RWPE2 (cell line): ENCODE results near the gene RALB.

Experiments
- ATAC-seq: fragments of 200-7000 bp; cut with Tn5 transposase; 3 replicates; pipeline ENCODE4 v1.9.1; 2021; ENCODE audit warnings: low read depth
- DNase-seq: peaks from one replicate; pipeline ENCODE4 v3.0.0-alpha.2; 2020; ENCODE audit warnings: low spot score
- H3K27ac ChIP-seq: fragments of 450-650 bp; 2 replicates; pipeline ENCODE4 v1.5.1; 2017; ENCODE audit warnings: mild to moderate bottlenecking; ENCODE audit not compliant: poor library complexity, severe bottlenecking
- H3K27me3 ChIP-seq: fragments of 250-450 bp; sonication (Bioruptor Pico); 2 replicates; pipeline ENCODE4 v1.5.1; 2021; ENCODE audit warnings: mild to moderate bottlenecking, moderate library complexity; ENCODE audit not compliant: insufficient read depth, poor library complexity, severe bottlenecking
- H3K36me3 ChIP-seq: fragments of 250-450 bp; sonication (Bioruptor Pico); 2 replicates; pipeline ENCODE4 v1.5.1; 2020; ENCODE audit warnings: low read depth, mild to moderate bottlenecking, moderate library complexity
- H3K4me1 ChIP-seq: fragments of 250-450 bp; sonication (Bioruptor Pico); 2 replicates; pipeline ENCODE4 v1.5.1; 2021; ENCODE audit warnings: mild to moderate bottlenecking, moderate library complexity; ENCODE audit not compliant: insufficient read depth, poor library complexity, severe bottlenecking
- H3K4me3 ChIP-seq: fragments of 250-450 bp; sonication (Bioruptor Pico); 2 replicates; pipeline ENCODE4 v1.5.1; 2021; ENCODE audit warnings: mild to moderate bottlenecking, moderate library complexity; ENCODE audit not compliant: severe bottlenecking
- H3K9me3 ChIP-seq: fragments of 250-450 bp; sonication (Bioruptor Pico); 2 replicates; pipeline ENCODE4 v1.5.1; 2021; ENCODE audit warnings: mild to moderate bottlenecking, moderate library complexity; ENCODE audit not compliant: severe bottlenecking
- CTCF ChIP-seq: fragments of 450-650 bp; IDR thresholded peaks from one replicate; pipeline ENCODE4 v1.5.1; 2017; ENCODE audit warnings: mild to moderate bottlenecking, moderate library complexity; ENCODE audit not compliant: poor library complexity, severe bottlenecking

Gene RALB

GRCh38 chr2:120330946-120331822, 78.5 kb downstream of the RALB start:
- Histone ChIP-seq H3K36me3 (no peaks in the 10 kb centered on the region), H3K27me3 (no peaks in the 10 kb centered on the region), H3K4me3 (no peak overlapping the region), H3K27ac (no peak overlapping the region), H3K4me1 (no peaks in the 10 kb centered on the region), H3K9me3 (no peaks in the 10 kb centered on the region)
- no peak for TF ChIP-seq CTCF
- DNase-seq (no peak), ATAC-seq (no peak)

GRCh38 chr2:120331903-120332302, 79.3 kb downstream of the RALB start:
- Histone ChIP-seq H3K36me3 (no peaks in the 10 kb centered on the region), H3K4me3 (no peak overlapping the region), H3K4me1 (no peaks in the 10 kb centered on the region), H3K27me3 (no peaks in the 10 kb centered on the region), H3K27ac (no peak overlapping the region), H3K9me3 (no peaks in the 10 kb centered on the region)
- no peak for DNase-seq
- no peak for ATAC-seq
- TF ChIP-seq CTCF, result no peak

GRCh38 chr2:120332384-120332783, 79.7 kb downstream of the RALB start:
- Histone ChIP-seq H3K4me1 (no peaks in the 10 kb centered on the region), H3K9me3 (no peaks in the 10 kb centered on the region), H3K27me3 (no peaks in the 10 kb centered on the region), H3K4me3 (no peak overlapping the region), H3K27ac (no peak overlapping the region), H3K36me3 (no peaks in the 10 kb centered on the region)
- no peak for ATAC-seq
- no peak for DNase-seq
- no peak for TF ChIP-seq CTCF

GRCh38 chr2:120334068-120334467, 81.4 kb downstream of the RALB start:
- no peak for ATAC-seq
- Histone ChIP-seq H3K9me3 (no peaks in the 10 kb centered on the region), H3K4me3 (no peak overlapping the region), H3K4me1 (no peaks in the 10 kb centered on the region), H3K27ac (no peak overlapping the region), H3K27me3 (no peaks in the 10 kb centered on the region), H3K36me3 (no peaks in the 10 kb centered on the region)
- no peak for TF ChIP-seq CTCF
- no peak for DNase-seq

- no peaks in the 10 kb centered on the region for H3K27me3 ChIP-seq
- DNase-seq, result no peak
- no peaks in the 10 kb centered on the region for H3K36me3 ChIP-seq
- no peaks in the 10 kb centered on the region for H3K9me3 ChIP-seq
- H3K4me3 ChIP-seq, result no peak overlapping the region
- no peak overlapping the region for H3K27ac ChIP-seq
- H3K4me1 ChIP-seq, result no peaks in the 10 kb centered on the region
- no peak for ATAC-seq
- TF ChIP-seq CTCF, result no peak
Observed at GRCh38 chr2:120336749-120337148, 84.1 kb downstream of the RALB start.
